Neural progenitor cell (in vitro differentiated cells): ENCODE measurements around the gene LTN1. TPM values are rescaled to one million over a fixed set of nuclear protein-coding genes. Genes with fewer than 3 reads are reported as not detected.

Source experiments
- DNase-seq: peaks from one replicate; pipeline ENCODE4 v3.0.0-alpha.2; 2016; ENCODE audit warnings: low spot score
- H2AFZ ChIP-seq: fragments of 200-600 bp; sonication (generic); replicated peaks from 2 replicates; pipeline ENCODE4 v1.6.1; 2016; ENCODE audit warnings: antibody characterized with exemption
- H3F3A ChIP-seq: fragments of 200-600 bp; sonication (generic); 2 replicates; pipeline ENCODE4 v1.6.1; 2016; ENCODE audit warnings: antibody characterized with exemption, low read depth
- H3K27ac ChIP-seq: fragments of 200-600 bp; sonication (generic); 2 replicates; pipeline ENCODE4 v1.5.1; 2016; ENCODE audit warnings: mild to moderate bottlenecking
- H3K27me3 ChIP-seq: fragments of 200-600 bp; sonication (generic); 2 replicates; pipeline ENCODE4 v1.6.1; 2016; ENCODE audit warnings: mild to moderate bottlenecking, moderate library complexity
- H3K36me3 ChIP-seq: fragments of 200-600 bp; sonication (generic); 2 replicates; pipeline ENCODE4 v1.5.1; 2016
- H3K4me1 ChIP-seq: fragments of 200-600 bp; sonication (generic); 2 replicates; pipeline ENCODE4 v1.6.1; 2016; ENCODE audit warnings: mixed run types
- H3K4me2 ChIP-seq: fragments of 200-600 bp; sonication (generic); 2 replicates; pipeline ENCODE4 v1.6.1; 2016
- H3K4me3 ChIP-seq: fragments of 200-600 bp; sonication (generic); 2 replicates; pipeline ENCODE4 v1.5.1; 2016
- H3K79me2 ChIP-seq: fragments of 200-600 bp; sonication (generic); 2 replicates; pipeline ENCODE4 v1.6.1; 2016; ENCODE audit warnings: low read depth
- H3K9ac ChIP-seq: fragments of 200-600 bp; sonication (generic); 2 replicates; pipeline ENCODE4 v1.6.1; 2016
- H3K9me3 ChIP-seq: fragments of 200-600 bp; sonication (generic); 2 replicates; pipeline ENCODE4 v1.5.1; 2016; ENCODE audit warnings: low read depth
- H4K20me1 ChIP-seq: fragments of 200-600 bp; sonication (generic); 2 replicates; pipeline ENCODE4 v1.6.1; 2016; ENCODE audit warnings: low read depth
- H3K27ac Mint-ChIP-seq: 3 replicates; pipeline ENCODE4 v1.8.0; 2021; ENCODE audit warnings: mixed read lengths
- H3K27me3 Mint-ChIP-seq: 2 replicates; pipeline ENCODE4 v1.8.0; 2022; ENCODE audit warnings: low read depth, mild to moderate bottlenecking, inconsistent platforms, moderate library complexity, mixed read lengths; ENCODE audit not compliant: insufficient read depth
- H3K36me3 Mint-ChIP-seq: 3 replicates; pipeline ENCODE4 v1.8.0; 2021; ENCODE audit warnings: mixed read lengths
- H3K4me1 Mint-ChIP-seq: 3 replicates; pipeline ENCODE4 v1.8.0; 2021; ENCODE audit warnings: mixed read lengths
- H3K4me3 Mint-ChIP-seq: 3 replicates; pipeline ENCODE4 v1.8.0; 2021; ENCODE audit warnings: mild to moderate bottlenecking, moderate library complexity, mixed read lengths
- H3K9me3 Mint-ChIP-seq: 3 replicates; pipeline ENCODE4 v1.8.0; 2020; ENCODE audit warnings: mixed read lengths
- EZH2 ChIP-seq: fragments of 200-600 bp; sonication (generic); IDR thresholded peaks from 2 replicates; pipeline ENCODE4 v1.6.1; 2017; ENCODE audit warnings: antibody characterized with exemption, mild to moderate bottlenecking, moderate library complexity
- EZH2phosphoT487 ChIP-seq: fragments of 200-600 bp; sonication (generic); IDR thresholded peaks from 2 replicates; pipeline ENCODE4 v1.6.1; 2017; ENCODE audit warnings: antibody characterized with exemption
- total RNA-seq: library from RNA; depleted of rRNA; stranded (reverse); fragments of >200 nt; gene quantifications from 2 replicates; pipeline ENCODE4 v1.2.3, GENCODE V29; 2015; ENCODE audit warnings: low replicate concordance
- TF ChIP-seq, protein P1 (sequence below): fragments of 200-600 bp; sonication (generic); IDR thresholded peaks from 2 replicates; pipeline ENCODE4 v1.5.1; 2017; ENCODE audit warnings: antibody characterized with exemption, mild to moderate bottlenecking

LTN1 gene
- total RNA-seq, 1 donor from 2014 or later: 37.3 TPM

DNA sequence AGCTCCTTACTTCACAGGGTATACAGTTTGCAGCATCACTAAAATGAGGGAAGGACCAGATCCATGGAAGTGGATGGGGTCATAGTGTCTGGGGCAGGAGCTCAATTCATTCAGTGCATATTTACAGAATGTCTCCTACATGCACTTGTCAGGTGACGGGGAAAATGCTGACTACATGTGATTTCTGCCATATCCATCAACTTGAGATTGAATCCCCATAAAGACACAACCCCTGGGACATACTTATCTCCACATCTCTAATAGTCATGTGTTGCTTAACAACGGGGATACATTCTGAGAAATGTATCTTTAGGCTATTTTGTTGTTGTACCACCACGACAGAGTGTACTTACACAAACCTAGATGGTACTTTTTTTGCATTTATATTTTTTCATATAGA is 14.5 kb upstream of the LTN1 start:
- DNase-seq: no peak
- Histone ChIP-seq H3K27me3 (peaks cover 4% of the 10 kb centered on the region), H3K4me3 (no peak overlapping the region), H3F3A (peaks cover 12% of the 10 kb centered on the region), H3K27ac (no peak overlapping the region), H3K9me3 (no peaks in the 10 kb centered on the region), H4K20me1 (no peaks in the 10 kb centered on the region), H3K4me2 (no peak overlapping the region), H3K4me1 (no peaks in the 10 kb centered on the region), H3K9ac (no peak overlapping the region), H3K79me2 (no peaks in the 10 kb centered on the region), H2AFZ (no peak overlapping the region), H3K36me3 (no peaks in the 10 kb centered on the region)
- Mint-ChIP-seq H3K9me3 (no peaks in the 10 kb centered on the region), H3K36me3 (no peaks in the 10 kb centered on the region), H3K27ac (no peak overlapping the region), H3K27me3 (peaks cover 6% of the 10 kb centered on the region), H3K4me3 (no peak overlapping the region), H3K4me1 (peaks cover 2% of the 10 kb centered on the region)
- TF ChIP-seq EZH2: no peak
- TF ChIP-seq, protein P1, sequence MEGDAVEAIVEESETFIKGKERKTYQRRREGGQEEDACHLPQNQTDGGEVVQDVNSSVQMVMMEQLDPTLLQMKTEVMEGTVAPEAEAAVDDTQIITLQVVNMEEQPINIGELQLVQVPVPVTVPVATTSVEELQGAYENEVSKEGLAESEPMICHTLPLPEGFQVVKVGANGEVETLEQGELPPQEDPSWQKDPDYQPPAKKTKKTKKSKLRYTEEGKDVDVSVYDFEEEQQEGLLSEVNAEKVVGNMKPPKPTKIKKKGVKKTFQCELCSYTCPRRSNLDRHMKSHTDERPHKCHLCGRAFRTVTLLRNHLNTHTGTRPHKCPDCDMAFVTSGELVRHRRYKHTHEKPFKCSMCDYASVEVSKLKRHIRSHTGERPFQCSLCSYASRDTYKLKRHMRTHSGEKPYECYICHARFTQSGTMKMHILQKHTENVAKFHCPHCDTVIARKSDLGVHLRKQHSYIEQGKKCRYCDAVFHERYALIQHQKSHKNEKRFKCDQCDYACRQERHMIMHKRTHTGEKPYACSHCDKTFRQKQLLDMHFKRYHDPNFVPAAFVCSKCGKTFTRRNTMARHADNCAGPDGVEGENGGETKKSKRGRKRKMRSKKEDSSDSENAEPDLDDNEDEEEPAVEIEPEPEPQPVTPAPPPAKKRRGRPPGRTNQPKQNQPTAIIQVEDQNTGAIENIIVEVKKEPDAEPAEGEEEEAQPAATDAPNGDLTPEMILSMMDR: no peak
- TF ChIP-seq EZH2phosphoT487: no peak

DNA sequence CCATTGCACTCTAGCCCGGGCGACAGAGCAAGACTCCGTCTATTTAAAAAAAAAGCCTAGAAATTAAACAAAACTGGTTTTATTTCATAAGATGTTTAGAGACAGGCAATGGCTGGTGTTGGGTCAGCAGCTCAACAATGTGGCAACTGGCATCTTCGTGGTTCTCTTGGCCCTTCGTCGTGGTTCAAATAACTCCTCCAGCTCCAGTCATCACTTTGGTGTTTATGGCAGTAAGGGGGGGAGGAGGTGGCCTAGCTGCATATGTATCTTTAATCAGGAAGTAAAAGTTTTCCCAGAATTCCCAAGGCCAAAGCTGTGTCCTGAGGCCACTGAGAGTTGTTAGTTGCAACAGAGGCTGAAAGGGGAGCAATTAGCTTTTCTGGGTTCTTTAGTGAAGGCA is 13.0 kb upstream of the LTN1 start:
- H3K9ac ChIP-seq: no peak overlapping the region
- TF ChIP-seq, protein P1: no peak
- no peak for TF ChIP-seq EZH2
- TF ChIP-seq EZH2phosphoT487: no peak
- Mint-ChIP-seq H3K36me3 (no peaks in the 10 kb centered on the region), H3K9me3 (no peaks in the 10 kb centered on the region), H3K4me1 (peaks cover 2% of the 10 kb centered on the region), H3K27ac (no peak overlapping the region), H3K4me3 (no peak overlapping the region), H3K27me3 (peaks cover 6% of the 10 kb centered on the region)
- H3K79me2 ChIP-seq: no peaks in the 10 kb centered on the region
- H3K27me3 ChIP-seq: peaks cover 4% of the 10 kb centered on the region
- no peak for DNase-seq
- no peaks in the 10 kb centered on the region for H3K36me3 ChIP-seq
- no peaks in the 10 kb centered on the region for H4K20me1 ChIP-seq
- no peaks in the 10 kb centered on the region for H3K4me1 ChIP-seq
- peaks cover 14% of the 10 kb centered on the region for H3F3A ChIP-seq
- H3K4me3 ChIP-seq: no peak overlapping the region
- H3K4me2 ChIP-seq: no peak overlapping the region
- H3K9me3 ChIP-seq: no peaks in the 10 kb centered on the region
- H2AFZ ChIP-seq: no peak overlapping the region
- H3K27ac ChIP-seq: no peak overlapping the region

DNA sequence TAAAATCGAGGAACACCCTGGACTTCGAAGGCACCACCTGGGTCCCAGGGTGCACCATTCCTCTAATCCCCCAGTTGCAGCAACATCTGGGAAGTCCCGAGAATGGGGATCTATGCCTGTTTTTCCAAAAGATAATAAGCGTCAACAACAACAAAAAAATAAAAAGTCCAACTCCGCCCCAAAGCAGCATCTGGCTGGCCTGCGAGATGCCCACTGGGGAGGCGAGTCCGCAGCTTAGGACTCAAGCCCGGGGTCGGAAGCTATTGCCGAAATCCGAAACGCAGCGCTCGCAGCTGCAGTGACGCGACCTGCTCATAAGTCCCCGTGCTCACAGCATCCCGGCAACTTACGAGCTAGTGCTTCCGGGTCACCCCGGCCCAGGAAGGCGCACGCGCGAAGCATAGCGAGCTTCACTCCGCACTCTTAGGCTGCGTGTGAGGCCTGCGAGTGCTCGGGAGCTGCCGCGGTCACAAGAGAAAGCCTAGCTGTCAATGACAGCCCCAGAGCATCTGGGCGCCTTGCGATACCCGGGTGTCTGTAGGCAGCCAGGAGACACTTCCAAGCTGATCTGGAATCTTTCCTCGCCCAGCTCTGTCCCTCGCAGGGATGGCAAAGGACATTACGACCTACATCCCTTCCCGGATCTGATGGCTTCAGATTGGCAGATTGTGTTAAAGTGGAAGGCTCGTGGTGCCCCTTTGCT is 9.9 kb upstream of the LTN1 start:
- Mint-ChIP-seq H3K4me1 (no peaks in the 10 kb centered on the region), H3K36me3 (no peaks in the 10 kb centered on the region), H3K4me3 (peak overlapping the region; percentile 89), H3K27me3 (peaks cover 7% of the 10 kb centered on the region), H3K9me3 (no peaks in the 10 kb centered on the region), H3K27ac (peak overlapping the region; percentile 94)
- Histone ChIP-seq H3K4me3 (peak overlapping the region; percentile 48), H4K20me1 (no peaks in the 10 kb centered on the region), H3K27me3 (peaks cover 4% of the 10 kb centered on the region), H3K27ac (peak overlapping the region; percentile 86), H3F3A (peaks cover 14% of the 10 kb centered on the region), H2AFZ (peak overlapping the region; percentile 40), H3K79me2 (no peaks in the 10 kb centered on the region), H3K4me1 (no peaks in the 10 kb centered on the region), H3K9ac (peak overlapping the region; percentile 64), H3K36me3 (no peaks in the 10 kb centered on the region), H3K4me2 (peak overlapping the region; percentile 77), H3K9me3 (no peaks in the 10 kb centered on the region)
- DNase-seq: peak; percentile 96
- TF ChIP-seq EZH2phosphoT487 (no peak), EZH2 (no peak)
- TF ChIP-seq, protein P1: no peak
